Pancreas (tissue), 10 donors: ENCODE results near the gene NEK7. TPM values are rescaled to one million over a fixed set of nuclear protein-coding genes. Genes with fewer than 3 reads are reported as not detected.

Experiments
- ATAC-seq, 4 donors: fragments of 200-7000 bp; cut with Tn5 transposase; one replicate each; pipeline versions ENCODE4 v1.8.0 to v1.9.1; 2020; ENCODE audit warnings: mild to moderate bottlenecking in 4 of 4, moderate library complexity in 4 of 4
- DNase-seq, 6 donors: peaks; one replicate each; pipeline ENCODE4 v3.0.0-alpha.2; 2020
- FAIRE-seq: peaks from 2 replicates; lab custom pipeline; 2012; peaks lifted over from hg19 to GRCh38; lab: Jason Lieb, UNC
- H3K27ac ChIP-seq, 4 donors: fragments of 200-600 bp; sonication (generic); 1 replicate in 3 of 4; 2 replicates in 1 of 4; pipeline versions ENCODE4 v1.5.0 to v1.8.0; 2020
- H3K27me3 ChIP-seq, 4 donors: fragments of 200-600 bp; one replicate each; pipeline ENCODE4 v1.8.0; 2021
- H3K36me3 ChIP-seq, 3 donors: fragments of 200-600 bp; sonication (generic) in 1 of 3; one replicate each; pipeline versions ENCODE4 v1.5.0 to v1.8.0; 2020 to 2021
- H3K4me1 ChIP-seq, 3 donors: fragments of 200-600 bp; one replicate each; pipeline ENCODE4 v1.8.0; 2021
- H3K4me3 ChIP-seq, 4 donors: fragments of 200-600 bp; sonication (generic) in 2 of 4; one replicate each; pipeline versions ENCODE4 v1.5.0 to v1.8.0; 2020 to 2021
- H3K9me3 ChIP-seq, 4 donors: fragments of 200-600 bp; one replicate each; pipeline ENCODE4 v1.8.0; 2021
- WGBS, 2 donors: extraction: QIAGEN DNeasy Blood & Tissue Kit; methylation state at CpG; one replicate each; pipeline ENCODE4 v1.1.7; 2013; 5-methylcytosine and 5-hydroxymethylcytosine counted together
- intact Hi-C, 3 donors: fragments of 100-400 bp; cut with DNase I; formaldehyde crosslinking; loops; one replicate each; pipeline versions ENCODE4 v1.11.1 to v1.14.2; 2022
- polyA plus RNA-seq, 2 donors: library from polyadenylated mRNA; stranded (reverse); fragments of 200-250 nt; gene quantifications; one replicate each; pipeline ENCODE4 v1.2.3, GENCODE V29; 2013
- total RNA-seq, 6 donors: library from RNA; stranded (reverse); fragmentation: NEBNext Ultra II Directional in 4 of 6; extraction: Animal tissue kit (Norgen Biotek cat#: 25700) in 4 of 6; gene quantifications; one replicate each; pipeline versions ENCODE4 v1.2.1 to v1.2.4, GENCODE V29; 2021 to 2023
- TF ChIP-seq, protein P1 (sequence below), 4 donors: fragments of 200-600 bp; sonication (generic) in 3 of 4; IDR thresholded peaks; one replicate each; pipeline versions ENCODE4 v1.5.0 to v1.8.0; 2021; ENCODE audit warnings: antibody characterized with exemption in 4 of 4
- donor health status: healthy with polysubstance abuse.
- donor health status: DM: no; HTN: no; CAD: no; lungs with moderate emphysema.
- donor health status: DM: no; HTN: no; CAD: no.
- donor health status: control.
- donor health status: control.
- donor health status: Bipolar disorder and iron deficiency.
- donor health status: DM: yes; HTN: yes; CAD: no.
- donor health status: DM: no; HTN: no; CAD: no.
- donor health status: DM: no; HTN: no; CAD: no.
- donor health status: DM: yes; HTN: yes; CAD: no.

The NEK7 gene
- total and polyA plus RNA-seq, 8 donors, result 8.0 to 36.3 (median 20.9) TPM

- ATAC-seq (no peak), FAIRE-seq (no peak), DNase-seq (no peak)
- TF ChIP-seq, protein P1, sequence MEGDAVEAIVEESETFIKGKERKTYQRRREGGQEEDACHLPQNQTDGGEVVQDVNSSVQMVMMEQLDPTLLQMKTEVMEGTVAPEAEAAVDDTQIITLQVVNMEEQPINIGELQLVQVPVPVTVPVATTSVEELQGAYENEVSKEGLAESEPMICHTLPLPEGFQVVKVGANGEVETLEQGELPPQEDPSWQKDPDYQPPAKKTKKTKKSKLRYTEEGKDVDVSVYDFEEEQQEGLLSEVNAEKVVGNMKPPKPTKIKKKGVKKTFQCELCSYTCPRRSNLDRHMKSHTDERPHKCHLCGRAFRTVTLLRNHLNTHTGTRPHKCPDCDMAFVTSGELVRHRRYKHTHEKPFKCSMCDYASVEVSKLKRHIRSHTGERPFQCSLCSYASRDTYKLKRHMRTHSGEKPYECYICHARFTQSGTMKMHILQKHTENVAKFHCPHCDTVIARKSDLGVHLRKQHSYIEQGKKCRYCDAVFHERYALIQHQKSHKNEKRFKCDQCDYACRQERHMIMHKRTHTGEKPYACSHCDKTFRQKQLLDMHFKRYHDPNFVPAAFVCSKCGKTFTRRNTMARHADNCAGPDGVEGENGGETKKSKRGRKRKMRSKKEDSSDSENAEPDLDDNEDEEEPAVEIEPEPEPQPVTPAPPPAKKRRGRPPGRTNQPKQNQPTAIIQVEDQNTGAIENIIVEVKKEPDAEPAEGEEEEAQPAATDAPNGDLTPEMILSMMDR (IDR thresholded peaks at IDR 0.05), result no peak
- H3K36me3 ChIP-seq, result no peaks in the 10 kb centered on the region
- H3K4me1 ChIP-seq, result no peaks in the 10 kb centered on the region
- no peak overlapping the region for H3K27ac ChIP-seq
- no peaks in the 10 kb centered on the region for H3K9me3 ChIP-seq
- 80 to 84% methylated on average over 5 of the region's 5 CpGs for WGBS, 2 donors
- H3K27me3 ChIP-seq, result no peaks in the 10 kb centered on the region
- intact Hi-C loops, result no loop called here
- H3K4me3 ChIP-seq, result no peak overlapping the region
Observed at GRCh38 chr1:198205016-198205684, 48.4 kb downstream of the NEK7 start.

DNA sequence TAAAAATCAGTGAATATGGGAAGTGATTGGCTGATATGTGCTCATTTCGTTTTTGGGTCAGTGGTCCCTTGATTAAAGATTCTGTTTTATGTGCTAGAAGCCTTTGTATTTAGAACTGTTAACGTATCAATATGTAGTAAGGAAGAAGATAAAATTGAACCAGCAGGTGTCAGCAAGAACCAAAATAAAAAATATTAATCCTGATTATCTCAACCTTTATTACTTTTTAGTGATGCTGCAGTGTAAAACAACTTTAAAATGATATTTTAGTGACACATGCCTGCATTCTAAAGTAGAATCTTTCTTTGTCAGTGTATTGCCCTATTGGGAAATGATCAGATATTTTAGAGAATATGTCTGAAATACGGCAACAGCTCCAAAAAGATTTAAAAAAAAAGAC, 49.5 kb downstream of the NEK7 start:
- Histone ChIP-seq H3K9me3 (no peaks in the 10 kb centered on the region), H3K4me1 (no peaks in the 10 kb centered on the region), H3K4me3 (no peak overlapping the region), H3K27ac (no peak overlapping the region), H3K36me3 (no peaks in the 10 kb centered on the region), H3K27me3 (no peaks in the 10 kb centered on the region)
- 52 to 60% methylated on average over 3 of the region's 3 CpGs for WGBS, 2 donors
- ATAC-seq, result no peak
- TF ChIP-seq, protein P1 (IDR thresholded peaks at IDR 0.05), result no peak
- intact Hi-C loops, result no loop called here
- FAIRE-seq, result no peak
- no peak for DNase-seq

DNA sequence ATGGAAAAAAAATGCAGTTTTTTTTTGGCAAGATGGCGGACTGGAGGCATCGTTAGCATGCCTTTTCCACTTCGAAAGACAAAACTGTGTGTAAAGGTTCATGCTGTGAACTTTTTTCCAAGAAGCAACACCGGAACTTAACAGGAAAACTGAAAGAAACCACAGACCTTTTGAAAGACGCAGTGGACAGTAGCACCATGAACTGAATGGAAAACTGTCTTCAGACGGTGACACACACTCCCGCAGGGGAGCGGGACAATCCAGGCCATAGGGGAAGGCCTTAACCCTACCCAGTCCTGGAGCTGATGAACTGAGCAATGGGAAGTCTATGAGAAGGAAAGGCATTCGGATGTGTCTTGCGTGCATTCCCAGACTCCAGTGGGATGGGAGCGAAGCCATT, 54.9 kb downstream of the NEK7 start:
- TF ChIP-seq, protein P1 (IDR thresholded peaks at IDR 0.05), result no peak
- intact Hi-C loops, result no loop called here

DNA sequence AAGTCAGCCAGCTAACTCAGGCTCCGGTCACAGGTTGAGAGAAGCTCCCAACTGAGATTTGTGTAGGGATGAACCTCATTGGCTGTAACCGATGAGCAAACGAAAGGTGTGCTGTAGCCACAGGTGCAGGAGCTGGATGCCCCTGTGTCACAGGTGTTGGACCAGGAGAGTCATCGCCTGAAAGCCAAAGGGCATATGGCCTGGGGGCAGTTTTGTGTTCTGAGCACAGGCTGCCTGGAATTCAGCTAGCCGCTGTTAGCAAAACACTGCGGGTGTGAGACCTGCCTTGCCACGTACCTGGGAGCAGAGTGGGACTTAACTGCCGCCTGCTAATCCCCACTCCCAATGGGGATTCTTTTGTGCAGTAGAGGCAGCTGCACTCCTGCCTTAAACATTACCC, 55.3 kb downstream of the NEK7 start:
- Histone ChIP-seq H3K9me3 (no peaks in the 10 kb centered on the region), H3K27ac (no peak overlapping the region), H3K4me3 (no peak overlapping the region), H3K4me1 (no peaks in the 10 kb centered on the region), H3K27me3 (no peaks in the 10 kb centered on the region), H3K36me3 (peaks cover 0 to 7% (median 0%) of the 10 kb centered on the region in 3 donors)
- ATAC-seq, result no peak
- intact Hi-C loops, result no loop called here
- no peak for DNase-seq
- no peak for FAIRE-seq
- 99% methylated on average over 8 of the region's 8 CpGs for WGBS, 2 donors
- TF ChIP-seq, protein P1 (IDR thresholded peaks at IDR 0.05), result no peak

More for the DNA sequence above, 54.9 kb downstream of the NEK7 start:
- Histone ChIP-seq H3K36me3 (peaks cover 0 to 7% (median 0%) of the 10 kb centered on the region in 3 donors), H3K9me3 (no peaks in the 10 kb centered on the region), H3K27me3 (no peaks in the 10 kb centered on the region), H3K27ac (no peak overlapping the region), H3K4me3 (no peak overlapping the region), H3K4me1 (no peaks in the 10 kb centered on the region)
- DNase-seq (no peak), ATAC-seq (no peak), FAIRE-seq (no peak)
- WGBS, 2 donors, result 96 to 98% methylated on average over 11 of the region's 11 CpGs

GRCh38 chr1:198212675-198213074, 55.9 kb downstream of the NEK7 start:
- no peak overlapping the region for H3K4me3 ChIP-seq
- TF ChIP-seq, protein P1 (IDR thresholded peaks at IDR 0.05), result no peak
- ATAC-seq (no peak), FAIRE-seq (no peak), DNase-seq (no peak)
- no peaks in the 10 kb centered on the region for H3K9me3 ChIP-seq
- 97 to 98% methylated on average over 3 of the region's 3 CpGs for WGBS, 2 donors
- no peaks in the 10 kb centered on the region for H3K4me1 ChIP-seq
- no peaks in the 10 kb centered on the region for H3K27me3 ChIP-seq
- peaks cover 0 to 7% (median 0%) of the 10 kb centered on the region in 3 donors for H3K36me3 ChIP-seq
- H3K27ac ChIP-seq, result no peak overlapping the region
- intact Hi-C loops, result no loop called here
